OCI-LY7 (cell line): ENCODE results near the gene MALSU1. TPM values are rescaled to one million over a fixed set of nuclear protein-coding genes. Genes with fewer than 3 reads are reported as not detected.

Experiments
- BruUV-seq: library from RNA; stranded (reverse); fragments of 400-500 nt; replicated peaks from 2 replicates; lab custom pipeline; 2021; lab: Mats Ljungman, UMichigan
- CTCF ChIA-PET: fragments of 300-600 bp; sonication (Branson Sonifier 250); formaldehyde crosslinking; loops from one replicate; lab custom pipeline; 2022; ENCODE audit warnings: antibody characterized with exemption; ENCODE audit not compliant: unreplicated experiment; lab: Charles Lee
- POLR2A ChIA-PET: fragments of 300-600 bp; sonication (Branson Sonifier 250); formaldehyde crosslinking; loops from one replicate; lab custom pipeline; 2022; ENCODE audit warnings: antibody characterized with exemption; lab: Charles Lee
- DNase-seq: peaks from one replicate; pipeline ENCODE4 v3.0.0-alpha.2; 2015; ENCODE audit warnings: low spot score
- H2AFZ ChIP-seq: fragments of 200-600 bp; sonication (generic), shearing (Covaris generic); 2 replicates; pipeline ENCODE4 v1.6.1; 2014; ENCODE audit warnings: mild to moderate bottlenecking, antibody characterized with exemption, low read length, moderate library complexity
- H3K27ac ChIP-seq: fragments of 200-600 bp; sonication (generic); 2 replicates; pipeline ENCODE4 v1.5.1; 2014; ENCODE audit warnings: mixed run types, low read depth, mild to moderate bottlenecking, moderate library complexity, low read length, inconsistent platforms; ENCODE audit not compliant: poor library complexity, severe bottlenecking
- H3K36me3 ChIP-seq: fragments of 200-600 bp; sonication (generic); 2 replicates; pipeline ENCODE4 v1.6.1; 2014; ENCODE audit warnings: mild to moderate bottlenecking, antibody characterized with exemption, low read length, moderate library complexity, mixed read lengths; ENCODE audit not compliant: insufficient read depth
- H3K4me1 ChIP-seq: fragments of 200-600 bp; sonication (generic); 2 replicates; pipeline ENCODE4 v1.5.1; 2014; ENCODE audit warnings: mild to moderate bottlenecking, low read length; ENCODE audit not compliant: insufficient read depth, poor library complexity, severe bottlenecking
- H3K4me2 ChIP-seq: fragments of 200-600 bp; sonication (generic); 2 replicates; pipeline ENCODE4 v1.6.1; 2014; ENCODE audit warnings: mild to moderate bottlenecking, low read length
- H3K4me3 ChIP-seq: fragments of 200-600 bp; sonication (generic); 2 replicates; pipeline ENCODE4 v1.5.1; 2014; ENCODE audit warnings: mild to moderate bottlenecking, low read depth, low read length; ENCODE audit not compliant: poor library complexity, severe bottlenecking
- H3K79me2 ChIP-seq: fragments of 200-600 bp; sonication (generic); 2 replicates; pipeline ENCODE4 v1.6.1; 2016; ENCODE audit warnings: low read depth, mild to moderate bottlenecking, low read length, moderate library complexity, mixed read lengths; ENCODE audit not compliant: insufficient read depth
- H3K9me2 ChIP-seq: fragments of 200-600 bp; sonication (generic); 2 replicates; pipeline ENCODE4 v1.6.1; 2016; ENCODE audit warnings: mild to moderate bottlenecking, low read length, mixed read lengths; ENCODE audit not compliant: insufficient read depth
- H3K9me3 ChIP-seq: fragments of 200-600 bp; sonication (generic); 2 replicates; pipeline ENCODE4 v1.6.1; 2014; ENCODE audit warnings: mild to moderate bottlenecking, mixed run types, low read length, mixed read lengths
- H4K20me1 ChIP-seq: fragments of 200-600 bp; sonication (generic); 2 replicates; pipeline ENCODE4 v1.6.1; 2014; ENCODE audit warnings: mild to moderate bottlenecking, antibody characterized with exemption, low read length, moderate library complexity, mixed read lengths; ENCODE audit not compliant: insufficient read depth
- CTCF ChIP-seq: fragments of 200-600 bp; sonication (generic); conservative IDR thresholded peaks from 2 replicates; pipeline ENCODE4 v1.5.1; 2014; ENCODE audit warnings: mild to moderate bottlenecking, antibody characterized with exemption, low read length, moderate library complexity, mixed read lengths
- EZH2phosphoT487 ChIP-seq: fragments of 200-600 bp; sonication (generic); IDR thresholded peaks from 2 replicates; pipeline ENCODE4 v1.6.1; 2018; ENCODE audit warnings: low read depth, borderline replicate concordance, mild to moderate bottlenecking, mixed run types, antibody characterized with exemption, low read length, moderate library complexity, mixed read lengths
- intact Hi-C: fragments of 100-400 bp; cut with micrococcal nuclease; formaldehyde crosslinking; loops from one replicate; pipeline ENCODE4 v1.10.0; 2022; ENCODE audit not compliant: unreplicated experiment
- total RNA-seq, 2 experiments: library from RNA; depleted of rRNA in 1 of 2; stranded (reverse); fragments of >200 nt in 1 of 2; shearing (Covaris generic) in 1 of 2; gene quantifications; 2 replicates each; pipeline ENCODE4 v1.2.3, GENCODE V29; 2014 to 2022

MALSU1 gene
- total RNA-seq, 2 experiments from 2014 or later: 66.4 to 107 TPM

- DNase-seq: no peak
- ChIA-PET POLR2A (interaction anchor here (0.6 to 1.1 kb wide), 4 partner anchors 10 to 699 kb away, joined by 3 to 4 read pairs (median 4); no protein-coding TSS in a partner anchor), CTCF (no interaction called here)
- intact Hi-C loops: loop anchor here (5.0 kb wide), 4 partner anchors 77 to 432 kb away; partner anchors contain the start of genes IGF2BP3 and STK31
- BruUV-seq: no TSS peak
- Histone ChIP-seq H3K9me3 (no peaks in the 10 kb centered on the region), H4K20me1 (no peaks in the 10 kb centered on the region), H2AFZ (no peak overlapping the region), H3K4me1 (peaks cover 5% of the 10 kb centered on the region), H3K27ac (no peak overlapping the region), H3K79me2 (no peaks in the 10 kb centered on the region), H3K4me2 (no peak overlapping the region), H3K9me2 (no peaks in the 10 kb centered on the region), H3K36me3 (no peaks in the 10 kb centered on the region), H3K4me3 (no peak overlapping the region)
- TF ChIP-seq EZH2phosphoT487 (no peak), CTCF (no peak)
Observed at GRCh38 chr7:23279819-23280525, 19.2 kb upstream of the MALSU1 start.

- Histone ChIP-seq H4K20me1 (no peaks in the 10 kb centered on the region), H3K36me3 (no peaks in the 10 kb centered on the region), H3K4me2 (no peak overlapping the region), H3K9me2 (no peaks in the 10 kb centered on the region), H3K27ac (no peak overlapping the region), H3K4me3 (no peak overlapping the region), H3K79me2 (no peaks in the 10 kb centered on the region), H2AFZ (no peak overlapping the region), H3K9me3 (no peaks in the 10 kb centered on the region), H3K4me1 (no peaks in the 10 kb centered on the region)
- intact Hi-C loops: no loop called here
- ChIA-PET CTCF (interaction anchor here (2.6 kb wide), 1 partner anchor 11 kb away, joined by 8 read pairs; no protein-coding TSS in a partner anchor), POLR2A (interaction anchor here (0.6 to 2.1 kb wide), 4 partner anchors 10 to 21 kb away, joined by 3 to 7 read pairs (median 5); no protein-coding TSS in a partner anchor)
- DNase-seq: no peak
- no TSS peak for BruUV-seq
- TF ChIP-seq EZH2phosphoT487 (no peak), CTCF (no peak)
Observed at GRCh38 chr7:23283086-23283485, 16.1 kb upstream of the MALSU1 start.

GRCh38 chr7:23284871-23285270 is 14.3 kb upstream of the MALSU1 start:
- no TSS peak for BruUV-seq
- H3K9me3 ChIP-seq: no peaks in the 10 kb centered on the region
- POLR2A ChIA-PET: interaction anchor here (0.9 to 2.1 kb wide), 3 partner anchors 10 to 239 kb away, joined by 3 to 7 read pairs (median 4); no protein-coding TSS in a partner anchor
- TF ChIP-seq CTCF (no peak), EZH2phosphoT487 (no peak)
- DNase-seq: no peak
- no peaks in the 10 kb centered on the region for H3K9me2 ChIP-seq
- H3K36me3 ChIP-seq: no peaks in the 10 kb centered on the region
- H2AFZ ChIP-seq: no peak overlapping the region
- H3K4me2 ChIP-seq: no peak overlapping the region
- no peaks in the 10 kb centered on the region for H3K79me2 ChIP-seq
- no peaks in the 10 kb centered on the region for H4K20me1 ChIP-seq
- CTCF ChIA-PET: interaction anchor here (2.6 kb wide), 1 partner anchor 13 kb away, joined by 8 read pairs; no protein-coding TSS in a partner anchor
- no peak overlapping the region for H3K4me3 ChIP-seq
- H3K27ac ChIP-seq: no peak overlapping the region
- intact Hi-C loops: no loop called here
- H3K4me1 ChIP-seq: no peaks in the 10 kb centered on the region
